Upper lobe of left lung (tissue), 6 donors: ENCODE measurements around the gene GPR150. TPM values are rescaled to one million over a fixed set of nuclear protein-coding genes. Genes with fewer than 3 reads are reported as not detected.

Source experiments
- ATAC-seq, 2 donors: fragments of 200-7000 bp; cut with Tn5 transposase; one replicate each; pipeline ENCODE4 v1.9.1; 2022; ENCODE audit warnings: mild to moderate bottlenecking in 2 of 2, moderate library complexity in 2 of 2; ENCODE audit not compliant: low FRiP score in 2 of 2
- DNase-seq, 2 donors: peaks; one replicate each; pipeline ENCODE4 v3.0.0-alpha.2; 2019 to 2020
- H3K27ac ChIP-seq, 4 donors: fragments of 200-600 bp; sonication (generic); one replicate each; pipeline ENCODE4 v1.5.1; 2016 to 2019
- H3K27me3 ChIP-seq, 4 donors: fragments of 200-600 bp; sonication (generic); one replicate each; pipeline ENCODE4 v1.5.1; 2017 to 2019
- H3K36me3 ChIP-seq, 4 donors: fragments of 200-600 bp; sonication (generic); one replicate each; pipeline ENCODE4 v1.5.1; 2016 to 2019
- H3K4me1 ChIP-seq, 4 donors: fragments of 200-600 bp; sonication (generic); one replicate each; pipeline ENCODE4 v1.5.1; 2018 to 2019
- H3K4me3 ChIP-seq, 4 donors: fragments of 200-600 bp; sonication (generic); one replicate each; pipeline ENCODE4 v1.5.1; 2017 to 2019; ENCODE audit warnings: mild to moderate bottlenecking in 2 of 4, moderate library complexity in 1 of 4
- H3K9me3 ChIP-seq, 4 donors: fragments of 200-600 bp; sonication (generic); one replicate each; pipeline ENCODE4 v1.5.1; 2018 to 2019
- CTCF ChIP-seq, 6 experiments: fragments of 450-650 bp in 4 of 6; fragments of 200-600 bp in 2 of 6; sonication (generic) in 2 of 6; IDR thresholded peaks; one replicate each; pipeline ENCODE4 v1.5.1; 2016 to 2019; ENCODE audit warnings: antibody characterized with exemption in 6 of 6
- EP300 ChIP-seq, 4 donors: sonication (generic); formaldehyde crosslinking; IDR thresholded peaks; one replicate each; pipeline ENCODE4 v1.5.1; 2017; ENCODE audit warnings: antibody characterized with exemption in 4 of 4, control low read depth in 2 of 4
- POLR2A ChIP-seq, 4 donors: fragments of 450-650 bp; IDR thresholded peaks; one replicate each; pipeline ENCODE4 v1.5.1; 2016 to 2017; ENCODE audit warnings: antibody characterized with exemption in 4 of 4, mild to moderate bottlenecking in 2 of 4
- POLR2AphosphoS5 ChIP-seq, 2 donors: sonication (generic); formaldehyde crosslinking; IDR thresholded peaks; one replicate each; pipeline ENCODE4 v1.5.1; 2017; ENCODE audit warnings: antibody characterized with exemption in 2 of 2
- WGBS, 2 donors: methylation state at CpG; one replicate each; pipeline ENCODE4 v1.1.5; 2017 to 2018; 5-methylcytosine and 5-hydroxymethylcytosine counted together
- total RNA-seq, 6 donors: library from RNA; depleted of rRNA in 4 of 6; stranded (reverse); fragments of >200 nt in 4 of 6; gene quantifications; one replicate each; pipeline versions ENCODE4 v1.1.0 to v1.2.1, GENCODE V29; 2016 to 2021
- donor health status: DM: no; HTN: no; CAD: no; lungs with moderate emphysema.
- donor health status: DM: no; HTN: yes; CAD: no; lungs with severe emphysema.

The GPR150 gene
- total RNA-seq, 6 donors from 2014 or later, result 0.30 to 2.0 (median 0.74) TPM; not detected in 3

- no peak for ATAC-seq
- Histone ChIP-seq H3K36me3 (no peaks in the 10 kb centered on the region), H3K9me3 (no peaks in the 10 kb centered on the region), H3K4me3 (no peak overlapping the region), H3K4me1 (peaks cover 9 to 11% (median 10%) of the 10 kb centered on the region in 4 donors), H3K27ac (no peak overlapping the region), H3K27me3 (no peaks in the 10 kb centered on the region)
- no peak for DNase-seq
- no peak for TF ChIP-seq CTCF (IDR thresholded peaks at IDR 0.05)
- no peak for TF ChIP-seq POLR2AphosphoS5 (IDR thresholded peaks at IDR 0.05)
- TF ChIP-seq EP300 (IDR thresholded peaks at IDR 0.05), result no peak
- TF ChIP-seq POLR2A (IDR thresholded peaks at IDR 0.05), result no peak
- 59 to 74% methylated on average over 1 of the region's 1 CpG for WGBS, 2 donors
These were observed 6.8 kb downstream of the GPR150 start for GRCh38 chr5:95626701-95627100.

GRCh38 chr5:95627971-95628810, 8.3 kb downstream of the GPR150 start:
- ATAC-seq (no peak), DNase-seq (no peak)
- Histone ChIP-seq H3K4me3 (no peak overlapping the region), H3K27ac (peak overlapping the region in 1 of 4 donors; percentile 64), H3K36me3 (no peaks in the 10 kb centered on the region), H3K27me3 (no peaks in the 10 kb centered on the region), H3K9me3 (no peaks in the 10 kb centered on the region), H3K4me1 (peaks cover 5 to 10% (median 6%) of the 10 kb centered on the region in 4 donors)
- WGBS, 2 donors, result 90 to 96% methylated on average over 4 of the region's 4 CpGs
- no peak for TF ChIP-seq CTCF (IDR thresholded peaks at IDR 0.05)

- H3K27me3 ChIP-seq, result no peaks in the 10 kb centered on the region
- TF ChIP-seq POLR2AphosphoS5 (IDR thresholded peaks at IDR 0.05), result no peak
- no peak for TF ChIP-seq POLR2A (IDR thresholded peaks at IDR 0.05)
- TF ChIP-seq CTCF (IDR thresholded peaks at IDR 0.05), result no peak
- TF ChIP-seq EP300 (IDR thresholded peaks at IDR 0.05), result no peak
- ATAC-seq, result peak in 1 of 2 donors; percentile 31
- H3K4me1 ChIP-seq, result peaks cover 5 to 10% (median 6%) of the 10 kb centered on the region in 4 donors
- 80 to 100% methylated on average over 1 of the region's 1 CpG for WGBS, 2 donors
- H3K27ac ChIP-seq, result peak overlapping the region in 1 of 4 donors; percentile 64
- no peaks in the 10 kb centered on the region for H3K9me3 ChIP-seq
- DNase-seq, result no peak
- H3K36me3 ChIP-seq, result no peaks in the 10 kb centered on the region
- H3K4me3 ChIP-seq, result no peak overlapping the region
These were observed 9.0 kb downstream of the GPR150 start for GRCh38 chr5:95628933-95629332.

- Histone ChIP-seq H3K27ac (no peak overlapping the region), H3K36me3 (no peaks in the 10 kb centered on the region), H3K27me3 (no peaks in the 10 kb centered on the region), H3K4me1 (peaks cover 5 to 10% (median 6%) of the 10 kb centered on the region in 4 donors), H3K9me3 (no peaks in the 10 kb centered on the region), H3K4me3 (no peak overlapping the region)
- no peak for DNase-seq
- no peak for TF ChIP-seq CTCF (IDR thresholded peaks at IDR 0.05)
- no peak for TF ChIP-seq POLR2AphosphoS5 (IDR thresholded peaks at IDR 0.05)
- TF ChIP-seq EP300 (IDR thresholded peaks at IDR 0.05), result no peak
- TF ChIP-seq POLR2A (IDR thresholded peaks at IDR 0.05), result no peak
- no peak for ATAC-seq
- WGBS, 2 donors, result 90 to 92% methylated on average over 5 of the region's 5 CpGs
These were observed 10.6 kb downstream of the GPR150 start for GRCh38 chr5:95630394-95630917.
